Tibial nerve (tissue), 3 donors: ENCODE data around the gene PEX11B.

Experiments
- CTCF ChIP-seq, 5 experiments: fragments of 200-600 bp in 3 of 5; fragments of 450-650 bp in 2 of 5; sonication (generic) in 3 of 5; IDR thresholded peaks; one replicate each; pipeline ENCODE4 v1.5.1; 2016 to 2019; ENCODE audit warnings: antibody characterized with exemption in 5 of 5, mild to moderate bottlenecking in 3 of 5, moderate library complexity in 2 of 5
- POLR2A ChIP-seq, 2 donors: fragments of 450-650 bp; IDR thresholded peaks; one replicate each; pipeline ENCODE4 v1.6.1; 2017; ENCODE audit warnings: antibody characterized with exemption in 2 of 2, mild to moderate bottlenecking in 2 of 2, moderate library complexity in 2 of 2

GRCh38 chr1:145959957-145960467 is 41.5 kb upstream of the PEX11B start:
- TF ChIP-seq CTCF (IDR thresholded peaks at IDR 0.05) (no peak), POLR2A (IDR thresholded peaks at IDR 0.05) (no peak)
